M059J (cell line): ENCODE results near the gene SF3B2. TPM values are rescaled to one million over a fixed set of nuclear protein-coding genes. Genes with fewer than 3 reads are reported as not detected.
A peak's percentile ranks its signal among the peaks of the same experiment; 100 is the strongest.
"Not testable (repeated sequence)": the region's sequence is repeated elsewhere in the genome, so short reads cannot be mapped to it uniquely, and the experiment has no call there.

Experiments used
- DNase-seq: peaks from one replicate; pipeline ENCODE4 v3.0.0-alpha.2; 2012; ENCODE audit warnings: low read depth
- total RNA-seq: library from RNA; depleted of rRNA; stranded (reverse); fragments of >200 nt; shearing (Covaris generic); gene quantifications from 2 replicates; pipeline ENCODE4 v1.2.3, GENCODE V29; 2014; rRNA removed

SF3B2 gene
- total RNA-seq, 1 experiment from 2014 or later: 233 TPM

DNA sequence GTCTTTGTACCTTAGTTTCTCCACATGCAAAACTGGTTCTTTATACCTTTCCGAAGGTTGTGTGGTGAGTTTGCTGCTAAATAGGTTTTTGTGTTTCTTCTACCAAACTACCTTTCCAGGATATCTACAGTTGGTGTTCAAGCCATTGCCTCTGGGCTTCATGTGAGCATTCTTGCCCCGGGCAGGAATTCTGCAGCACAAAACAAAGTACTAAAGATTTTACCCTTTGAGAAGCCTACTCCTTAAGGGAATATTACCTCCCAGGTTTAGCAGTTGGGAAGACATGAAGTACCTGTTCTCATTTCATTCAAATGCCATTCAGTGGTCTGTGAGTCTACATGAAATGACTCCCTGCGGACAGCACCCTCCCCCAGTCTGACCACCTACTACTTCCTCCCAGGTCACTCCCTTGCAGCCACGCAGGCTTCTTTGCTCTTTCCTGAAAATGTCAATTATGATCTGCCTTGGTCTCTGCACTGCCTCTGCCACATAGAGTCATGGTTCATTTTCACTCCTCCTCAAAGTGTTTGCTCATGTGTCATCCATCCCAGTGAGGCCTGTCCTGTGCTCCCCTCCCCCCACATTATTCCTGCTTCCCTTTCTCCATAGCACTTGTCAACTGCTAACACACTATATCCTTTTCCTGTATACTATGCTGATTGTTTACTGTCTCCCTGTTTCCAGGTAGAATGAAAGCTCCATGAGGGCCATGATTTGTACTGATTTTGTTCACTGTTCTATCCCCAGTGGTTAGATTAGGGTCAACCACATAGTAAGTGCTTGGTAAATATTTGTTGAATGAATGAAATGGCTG lies 54.8 kb downstream of the SF3B2 start:
- DNase-seq: peak; percentile 39

DNA sequence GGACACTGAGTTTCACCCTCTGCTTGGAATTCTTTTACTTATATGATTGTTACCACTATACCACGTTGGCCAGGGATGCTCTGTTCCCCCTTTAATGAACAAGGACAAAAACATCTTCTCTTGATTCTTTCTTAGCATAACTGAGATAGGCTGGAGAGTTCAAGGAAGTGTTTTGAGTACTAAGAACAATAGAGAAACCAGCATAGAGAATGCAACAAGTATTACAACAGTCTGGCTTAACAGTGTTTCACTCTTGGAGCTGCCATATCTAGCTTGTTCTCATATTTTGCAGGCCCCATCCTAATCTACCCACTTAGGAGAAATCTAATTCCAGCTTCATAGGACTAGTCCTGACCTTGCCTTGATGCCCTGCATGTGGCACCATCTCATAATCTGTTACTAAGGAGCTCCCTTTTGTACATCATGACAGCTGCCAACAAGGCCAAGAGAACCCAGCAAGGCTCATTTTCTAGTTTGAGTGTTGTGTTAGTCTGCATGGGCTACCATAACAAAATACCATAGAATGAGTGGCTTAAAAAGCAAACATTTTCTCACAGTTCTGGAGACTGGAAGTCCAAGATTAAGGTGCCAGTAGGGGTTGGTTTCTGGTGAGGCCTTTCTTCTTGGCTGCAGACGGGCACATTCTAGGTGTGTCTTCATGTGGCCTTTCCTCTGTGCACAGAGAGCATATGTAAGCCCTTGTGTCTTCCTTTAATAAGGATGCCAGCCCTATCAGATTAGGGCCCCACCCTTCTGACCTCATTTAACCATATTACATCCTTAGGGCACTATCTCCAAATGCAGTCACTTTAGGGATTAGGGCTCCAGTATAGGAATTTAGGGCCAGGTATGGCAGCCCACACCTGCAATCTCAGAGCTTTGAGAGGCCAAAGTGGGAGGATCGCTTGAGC lies 55.7 kb downstream of the SF3B2 start:
- DNase-seq: no peak

DNA sequence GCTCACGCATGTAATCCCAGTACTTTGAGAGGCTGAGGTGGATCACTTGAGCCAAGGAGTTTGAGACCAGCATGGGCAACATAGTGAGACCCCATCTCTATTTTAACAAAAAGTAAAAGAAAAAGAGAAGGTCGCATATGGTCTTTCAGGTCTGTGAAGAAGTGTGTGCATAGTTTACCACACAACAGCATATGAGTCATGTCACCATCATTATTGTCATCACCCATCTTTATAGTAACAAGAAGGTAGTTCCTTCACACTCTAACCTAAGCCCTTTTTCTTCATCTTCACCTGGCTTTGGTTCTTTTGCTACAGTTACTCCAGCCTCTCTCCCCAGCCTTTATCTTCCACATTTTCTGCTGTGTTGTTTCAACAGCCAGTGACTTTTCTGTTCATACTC lies 57.1 kb downstream of the SF3B2 start:
- no peak for DNase-seq

DNA sequence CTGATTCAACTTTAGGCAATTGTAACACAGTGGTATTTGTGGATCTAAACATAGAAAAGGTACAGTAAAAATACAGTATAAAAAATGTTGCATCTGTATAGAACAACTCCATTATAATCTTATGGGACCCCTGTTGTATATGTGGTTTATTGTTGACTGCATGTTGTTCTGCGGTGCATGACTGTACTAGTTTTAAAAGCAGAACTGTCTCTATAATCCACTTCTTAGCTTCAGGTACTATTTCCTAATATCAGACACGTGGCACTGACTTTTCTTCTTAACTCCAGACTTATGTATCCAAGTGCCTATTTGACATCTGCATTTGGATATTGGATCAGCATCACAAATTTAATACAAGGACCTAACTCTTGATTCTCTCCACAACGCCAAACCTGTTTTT lies 59.0 kb downstream of the SF3B2 start:
- no peak for DNase-seq

DNA sequence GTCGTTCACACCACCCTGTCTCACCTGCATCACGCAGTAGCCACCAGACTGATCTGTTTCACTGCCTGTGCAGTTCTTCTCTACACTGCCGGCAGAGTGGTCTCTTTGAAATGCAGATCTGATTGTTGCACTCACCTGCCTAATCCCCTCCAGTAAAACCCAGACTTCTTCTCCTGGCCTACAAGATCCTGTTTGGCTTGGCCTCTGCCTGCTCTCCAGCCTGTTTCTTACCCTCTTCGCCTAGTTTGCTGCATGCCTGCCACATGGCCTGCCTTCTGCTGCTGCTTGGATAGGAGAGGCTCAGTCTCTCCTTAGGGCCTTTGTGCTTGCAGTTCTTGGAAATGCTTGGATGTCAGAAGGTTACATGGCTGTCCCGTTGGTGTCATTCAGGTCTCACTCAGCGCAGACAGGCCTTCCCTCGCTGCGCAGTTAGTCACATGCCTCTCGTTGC lies 59.9 kb downstream of the SF3B2 start:
- DNase-seq: peak; percentile 20

DNA sequence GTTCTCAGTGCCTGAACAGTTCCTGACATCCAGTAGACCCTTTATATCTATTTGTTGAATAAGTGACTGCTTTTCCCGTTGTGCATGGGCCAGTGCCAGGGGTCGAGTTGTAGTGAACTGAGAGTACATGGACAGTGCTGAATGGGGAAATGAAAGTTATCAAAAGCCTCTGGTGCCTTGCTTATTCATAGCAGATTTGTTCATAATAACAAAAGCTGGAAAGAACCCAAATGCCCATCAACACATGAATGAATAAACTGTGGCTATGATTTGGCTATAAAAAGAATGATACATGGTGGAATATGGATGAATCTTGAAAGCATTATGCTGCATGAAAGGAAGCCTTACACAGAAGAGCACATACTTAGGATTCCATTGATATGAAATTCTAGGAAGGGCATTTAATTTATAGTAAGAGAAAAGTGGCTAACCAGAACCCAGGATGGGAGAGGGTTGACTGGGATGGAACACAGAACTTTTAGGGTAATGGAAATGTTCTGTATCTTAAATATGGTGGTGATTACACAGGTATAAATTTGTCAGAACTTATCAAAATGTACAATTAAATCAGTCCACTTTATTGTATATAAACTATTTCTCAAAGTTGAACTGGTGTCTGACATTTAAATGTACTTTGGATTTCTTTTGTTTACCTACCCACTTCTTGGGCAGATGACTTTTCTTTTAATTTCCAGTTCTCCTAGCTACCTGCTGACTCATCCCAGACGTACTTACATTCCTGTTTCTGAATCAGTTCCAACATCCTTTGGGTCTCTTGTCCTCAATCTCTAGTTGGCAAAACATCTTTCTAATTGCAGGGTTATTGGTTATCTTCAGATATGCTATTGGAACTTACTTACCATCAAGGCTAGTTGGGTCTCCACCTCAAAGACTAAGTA lies 60.7 kb downstream of the SF3B2 start:
- DNase-seq: peak; percentile 93

DNA sequence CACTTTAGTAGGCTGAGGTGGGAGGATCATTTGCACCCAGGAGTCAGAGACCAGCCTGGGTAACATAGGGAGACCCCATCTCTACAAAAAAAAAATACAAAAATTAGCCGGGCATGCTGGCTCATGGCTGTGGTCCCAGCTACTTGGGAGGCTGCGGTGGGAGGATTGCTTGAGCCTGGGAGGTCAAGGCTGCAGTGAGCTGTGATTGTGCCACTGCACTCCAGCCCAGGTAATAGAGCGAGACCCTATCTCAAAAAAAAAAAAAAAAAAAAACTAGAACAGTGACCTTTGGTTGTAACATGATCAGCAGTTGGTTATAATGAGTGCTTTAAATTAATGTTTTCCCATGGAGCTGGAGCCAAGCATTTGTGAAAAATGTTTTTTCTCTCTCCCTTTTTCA lies 62.8 kb downstream of the SF3B2 start:
- DNase-seq: not testable (repeated sequence)

DNA sequence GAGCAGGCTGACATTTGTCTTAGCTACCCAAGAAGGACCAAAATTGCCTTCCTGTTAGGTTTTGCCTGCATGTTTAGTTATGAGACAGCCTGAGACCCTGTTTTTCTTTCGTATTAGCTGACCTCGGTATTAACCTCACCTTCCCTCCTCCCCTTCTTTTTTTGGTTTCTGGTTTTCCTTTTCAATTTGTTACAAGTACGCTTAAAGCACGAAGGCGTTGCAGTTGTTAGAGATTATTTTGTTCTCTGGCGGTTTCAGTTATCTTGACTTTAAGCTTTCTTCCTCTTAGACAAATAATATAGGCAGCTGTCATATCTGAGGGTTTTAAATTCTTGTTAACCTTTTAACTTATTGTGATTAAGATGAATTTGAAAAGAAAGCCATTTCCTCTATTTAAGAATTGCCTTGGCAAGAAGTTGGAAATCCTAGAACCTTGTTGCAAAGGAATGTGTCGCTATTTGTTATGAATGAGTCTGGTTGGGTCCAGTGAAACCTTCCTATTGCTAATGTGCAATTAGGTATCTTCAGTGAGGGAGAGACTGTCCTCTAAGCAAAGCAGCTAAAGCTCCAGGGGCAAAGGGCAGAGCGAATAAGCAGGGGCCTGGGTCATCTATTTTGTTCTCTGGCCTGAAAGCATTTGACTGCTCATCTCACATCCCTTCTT lies 63.6 kb downstream of the SF3B2 start:
- DNase-seq: no peak

DNA sequence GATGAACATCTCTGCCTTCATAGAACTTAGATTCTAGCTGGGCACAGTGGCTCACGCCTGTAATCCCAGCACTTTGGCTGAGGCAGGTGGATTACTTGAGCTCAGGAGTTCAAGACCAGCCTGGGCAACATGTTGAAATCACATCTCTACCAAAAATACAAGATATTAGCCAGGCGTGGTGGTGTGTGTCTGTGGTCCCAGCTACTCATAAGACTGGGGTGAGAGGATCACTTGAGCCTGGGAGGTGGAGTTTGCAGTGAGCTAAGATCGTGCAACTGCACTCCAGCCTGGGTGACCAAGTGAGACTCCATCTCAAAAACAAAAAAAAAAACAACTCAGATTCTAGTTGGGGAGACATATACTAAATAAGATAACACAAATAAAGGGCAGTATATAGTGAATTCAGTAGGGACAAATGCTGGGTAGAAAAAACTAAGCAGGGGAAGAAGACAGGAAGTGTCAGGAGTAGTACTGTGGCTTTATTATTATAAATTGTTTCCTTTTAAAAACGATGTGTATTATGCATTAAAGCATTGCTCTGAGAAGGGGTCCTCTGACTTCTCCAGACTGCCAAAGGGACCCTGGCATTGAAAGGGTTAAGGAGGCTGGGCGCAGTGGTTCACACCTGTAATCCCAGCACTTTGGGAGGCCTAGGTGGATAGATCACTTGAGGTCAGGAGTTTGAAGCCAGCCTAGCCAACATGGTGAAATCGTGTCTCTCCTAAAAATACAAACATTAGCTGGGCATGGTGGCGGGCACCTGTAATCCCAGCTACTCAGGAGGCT lies 64.6 kb downstream of the SF3B2 start:
- DNase-seq: no peak

DNA sequence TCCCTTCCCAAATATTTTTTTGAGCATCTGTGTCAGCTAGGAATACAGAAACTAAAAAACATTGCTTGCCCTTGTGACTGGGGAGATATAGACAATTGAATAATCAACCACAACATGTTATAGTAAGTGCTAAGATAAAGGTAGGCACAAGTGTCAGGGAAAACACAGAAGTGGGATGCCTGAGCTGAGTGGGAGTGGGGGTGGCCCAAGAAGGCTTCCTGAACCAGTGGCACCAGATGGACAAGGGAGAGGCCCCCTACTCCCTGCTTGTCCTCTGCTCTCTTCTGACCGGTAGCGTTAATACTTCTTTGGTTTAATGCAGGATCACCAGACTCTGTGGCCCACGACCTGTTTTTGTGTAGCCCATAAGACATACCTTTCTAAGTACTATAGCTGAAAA lies 66.7 kb downstream of the SF3B2 start:
- DNase-seq: no peak

Other genes with a start within 250 kb of the SF3B2 start
- 0.12 TPM in 1 of 2 replicates, not detected in the other for gene SNX32, start 218.4 kb upstream of the SF3B2 start, total RNA-seq
- gene CFL1, start 194.2 kb upstream of the SF3B2 start, total RNA-seq: 1,801 and 2,276 TPM in 2 replicates
- gene MUS81, start 191.9 kb upstream of the SF3B2 start, total RNA-seq: 22.7 and 42.4 TPM in 2 replicates
- gene EFEMP2, start 179.6 kb upstream of the SF3B2 start, total RNA-seq: 14.4 and 25.3 TPM in 2 replicates
- gene CTSW, start 172.5 kb upstream of the SF3B2 start, total RNA-seq: 0.49 and 1.5 TPM in 2 replicates
- 149 and 165 TPM in 2 replicates for gene FIBP, start 163.9 kb upstream of the SF3B2 start, total RNA-seq
- gene CCDC85B, start 161.7 kb upstream of the SF3B2 start, total RNA-seq: 57.1 and 95.3 TPM in 2 replicates
- 253 and 286 TPM in 2 replicates for gene FOSL1, start 152.0 kb upstream of the SF3B2 start, total RNA-seq
- gene C11orf68, start 133.3 kb upstream of the SF3B2 start, total RNA-seq: 39.1 and 47.9 TPM in 2 replicates
- gene DRAP1, start 132.9 kb upstream of the SF3B2 start, total RNA-seq: 456 and 489 TPM in 2 replicates
- not detected in 2 replicates for gene TSGA10IP, start 106.9 kb upstream of the SF3B2 start, total RNA-seq
- 60.3 and 102 TPM in 2 replicates for gene SART1, start 90.6 kb upstream of the SF3B2 start, total RNA-seq
- gene EIF1AD, start 50.2 kb upstream of the SF3B2 start, total RNA-seq: 46.0 and 46.9 TPM in 2 replicates
- gene BANF1, start 49.9 kb upstream of the SF3B2 start, total RNA-seq: 97.1 and 106 TPM in 2 replicates
- 0.20 TPM in 1 of 2 replicates, not detected in the other for gene CST6, start 40.4 kb upstream of the SF3B2 start, total RNA-seq
- 1.6 TPM in 2 replicates for gene CATSPER1, start 25.9 kb upstream of the SF3B2 start, total RNA-seq
- not detected in 2 replicates for gene GAL3ST3, start 3.2 kb upstream of the SF3B2 start, total RNA-seq
- gene PACS1, start 17.9 kb downstream of the SF3B2 start, total RNA-seq: 24.2 and 32.7 TPM in 2 replicates
- 15.1 and 17.6 TPM in 2 replicates for gene KLC2, start 205.3 kb downstream of the SF3B2 start, total RNA-seq
- 189 and 209 TPM in 2 replicates for gene RAB1B, start 216.3 kb downstream of the SF3B2 start, total RNA-seq
- gene CNIH2, start 225.8 kb downstream of the SF3B2 start, total RNA-seq: 2.0 and 3.4 TPM in 2 replicates
- gene YIF1A, start 236.8 kb downstream of the SF3B2 start, total RNA-seq: 197 and 221 TPM in 2 replicates
- not detected in 2 replicates for gene TMEM151A, start 239.5 kb downstream of the SF3B2 start, total RNA-seq